Cerebellar cortex (tissue), 1 donor: Measurements from ENCODE around the gene TBC1D3.
"Not testable (repeated sequence)": the region's sequence is repeated elsewhere in the genome, so short reads cannot be mapped to it uniquely, and the experiment has no call there.

Experiments
- DNase-seq: peaks from one replicate; pipeline ENCODE4 v3.0.0-alpha.2; 2015; ENCODE audit warnings: low spot score

Gene TBC1D3

DNA sequence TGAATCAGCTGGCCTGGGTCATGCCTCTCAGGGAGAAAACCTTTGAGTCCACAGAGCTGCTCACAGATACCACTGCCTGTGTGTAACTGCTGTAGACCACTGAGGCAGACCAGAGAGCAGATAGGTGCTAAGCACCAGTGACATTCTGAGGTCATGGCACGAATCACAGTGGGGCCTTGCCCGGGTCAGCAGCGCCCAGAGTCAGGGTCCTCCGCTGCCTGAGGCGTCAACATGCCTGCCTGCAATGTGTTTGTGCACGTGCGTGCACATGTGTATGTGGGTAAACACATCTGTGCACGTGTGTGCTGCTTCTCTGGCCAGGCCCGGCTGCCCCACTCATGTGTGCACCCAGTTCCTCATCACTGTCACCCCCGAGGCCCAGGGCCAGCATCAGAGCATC is at the start of gene TBC1D3:
TSS of gene TBC1D3 (minus strand) at position 101 of the 400 bp plus-strand sequence. CDS start 1,526 bp downstream, outside the sequence.
- not testable (repeated sequence) for DNase-seq

DNA sequence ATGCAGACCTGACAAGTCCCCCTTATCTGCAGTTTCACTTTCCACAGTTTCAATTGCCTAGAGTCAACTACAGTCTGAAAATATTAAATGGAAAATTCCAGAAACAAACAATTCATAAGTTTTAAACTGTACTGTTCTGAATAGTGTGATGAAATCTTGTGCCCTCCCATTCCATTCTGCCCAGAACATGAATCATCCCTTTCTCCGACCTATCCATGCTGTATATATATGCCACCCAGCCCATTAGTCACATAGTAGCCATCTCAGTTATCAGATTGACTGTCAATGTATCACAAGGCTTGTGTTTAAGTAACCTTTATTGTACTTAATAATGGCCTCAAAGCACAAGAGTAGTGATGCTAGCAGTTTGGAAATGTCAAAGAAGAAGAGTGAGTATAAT is 40.4 kb upstream of the TBC1D3 start:
- not testable (repeated sequence) for DNase-seq

DNA sequence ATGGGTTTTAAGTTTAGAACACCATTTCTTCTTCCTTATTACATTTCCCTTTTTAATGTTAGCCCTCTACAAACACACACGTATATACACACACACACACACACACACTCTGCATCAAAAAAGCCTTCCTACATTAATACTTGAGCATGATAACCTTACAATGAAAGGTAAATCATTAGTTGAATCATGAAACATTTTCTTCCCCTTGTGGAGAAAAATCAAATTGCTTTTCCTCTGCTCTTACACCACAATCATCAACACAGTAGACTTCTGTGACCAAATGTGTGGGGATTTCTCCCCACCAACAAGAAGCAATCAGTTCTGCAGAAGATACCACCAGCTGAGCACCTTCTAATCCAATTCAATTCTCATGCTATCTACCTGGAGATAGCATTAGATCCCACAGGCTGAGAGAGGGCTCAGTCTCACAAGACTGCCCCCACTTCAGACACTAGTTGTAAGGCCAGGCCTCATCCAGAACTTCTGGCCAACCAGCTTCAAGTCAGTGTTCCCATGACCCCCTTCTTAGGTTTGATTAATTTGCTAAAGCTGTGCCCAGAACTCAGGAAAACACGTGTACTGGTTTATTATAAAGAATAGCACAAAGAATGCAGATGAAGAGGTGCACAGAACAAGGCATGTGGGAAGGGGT is 33.6 kb upstream of the TBC1D3 start:
- DNase-seq = not testable (repeated sequence)

DNA sequence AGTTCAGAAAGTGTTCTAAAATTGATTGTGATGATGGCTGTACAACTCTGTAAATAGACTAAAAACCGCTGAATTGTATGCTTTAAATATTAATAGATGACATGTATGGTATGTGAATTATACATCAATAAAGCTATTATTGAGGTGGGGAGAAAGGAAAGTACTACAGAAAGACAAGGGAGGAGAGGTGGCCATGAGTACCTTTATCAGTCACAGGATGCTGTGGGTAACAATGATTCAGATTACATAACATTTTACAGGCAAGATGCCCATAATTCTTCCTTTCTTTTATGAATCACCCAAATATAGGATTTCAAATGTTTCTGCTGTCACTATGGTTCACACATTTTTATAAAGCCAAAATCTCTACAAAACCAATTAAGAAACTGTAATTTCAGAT is 28.5 kb upstream of the TBC1D3 start:
- not testable (repeated sequence) for DNase-seq

DNA sequence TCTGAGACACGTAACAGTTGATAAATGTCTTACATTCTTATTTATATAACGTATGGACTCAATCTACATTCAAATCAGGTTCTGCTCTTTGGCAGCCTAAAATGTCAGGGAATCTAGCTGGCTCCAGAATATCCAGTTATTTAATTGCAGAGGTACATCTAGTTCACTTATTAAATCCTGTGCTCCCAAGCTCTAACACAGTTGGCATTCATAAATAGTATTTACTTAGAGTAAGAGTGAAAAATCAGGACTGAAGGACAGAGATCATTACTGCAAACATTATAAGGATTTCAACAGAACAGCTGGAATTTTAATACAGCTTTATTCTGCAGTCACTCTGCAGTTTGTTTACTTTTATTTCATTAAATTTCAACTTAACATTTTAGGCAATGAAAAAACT is 7.9 kb upstream of the TBC1D3 start:
- DNase-seq = not testable (repeated sequence)

DNA sequence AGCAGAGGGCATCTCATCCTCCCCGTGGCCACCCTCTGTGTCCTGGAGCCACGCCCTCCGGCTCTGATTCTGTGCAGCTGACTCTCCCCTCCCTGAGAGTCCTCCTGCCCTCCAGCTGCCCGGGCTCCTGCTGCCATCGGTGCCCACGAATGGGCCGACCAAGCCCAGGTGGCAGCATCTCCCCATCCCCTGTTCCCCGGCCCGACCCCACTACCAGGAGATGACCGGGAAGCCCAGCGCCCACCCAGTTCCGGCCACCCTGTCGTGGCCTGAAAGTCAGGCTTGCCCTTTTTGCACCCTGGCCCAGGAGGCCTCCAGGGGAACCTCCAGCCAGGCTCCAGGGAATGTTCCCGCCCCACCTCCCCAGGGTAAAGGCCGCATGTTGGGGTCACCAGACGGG is 57.5 kb downstream of the TBC1D3 start:
- DNase-seq = not testable (repeated sequence)
